BLaER1 treated with 17β-estradiol and CSF1 and Interleukin-3, amounts not matched to agents 10 nM and 100 nM (cell line): Measurements from ENCODE around the gene TM9SF1.
A peak's percentile ranks its signal among the peaks of the same experiment; 100 is the strongest.

ENCODE experiments used
- H3K27ac ChIP-seq, 11 experiments: shearing (Covaris generic); formaldehyde crosslinking; 2 replicates each; pipeline ENCODE4 v1.8.1; 2022
- H3K27me3 ChIP-seq, 11 experiments: shearing (Covaris generic); formaldehyde crosslinking; 2 replicates each; pipeline ENCODE4 v1.8.1; 2022
- H3K36me3 ChIP-seq, 11 experiments: shearing (Covaris generic); formaldehyde crosslinking; 2 replicates each; pipeline ENCODE4 v1.8.1; 2022
- H3K4me1 ChIP-seq, 10 experiments: shearing (Covaris generic); formaldehyde crosslinking; 2 replicates each; pipeline ENCODE4 v1.8.1; 2022
- H3K4me2 ChIP-seq, 11 experiments: shearing (Covaris generic); formaldehyde crosslinking; 2 replicates each; pipeline ENCODE4 v1.8.1; 2022
- H3K4me3 ChIP-seq, 10 experiments: shearing (Covaris generic); formaldehyde crosslinking; 2 replicates each; pipeline ENCODE4 v1.8.1; 2022
- H3K9ac ChIP-seq, 11 experiments: shearing (Covaris generic); formaldehyde crosslinking; 2 replicates each; pipeline ENCODE4 v1.8.1; 2022
- H3K9me3 ChIP-seq, 11 experiments: shearing (Covaris generic); formaldehyde crosslinking; replicated peaks in 1 of 11; 2 replicates each; pipeline ENCODE4 v1.8.1; 2022
- H4K20me1 ChIP-seq, 11 experiments: shearing (Covaris generic); formaldehyde crosslinking; 2 replicates each; pipeline ENCODE4 v1.8.1; 2022
- Cebpa-rat ChIP-seq, 11 experiments: shearing (Covaris generic); IDR thresholded peaks; 2 replicates each; pipeline ENCODE4 v1.8.1; 2022

Gene TM9SF1

GRCh38 chr14:24216345-24216699 lies 21.1 kb upstream of the TM9SF1 start:
- peak overlapping the region in 10 of 11 experiments; percentile 17 to 98 (median 87); a peak in 15 of 22 replicates for H3K9ac ChIP-seq

GRCh38 chr14:24215495-24216344 lies 20.5 kb upstream of the TM9SF1 start, which contains the start of gene MDP1:
Gene MDP1, minus strand, starts transcription at chr14:24216066. Its CDS starts 111 bp downstream, at chr14:24215955.
- Histone ChIP-seq H3K4me2 (peak within 1 kb of the TSS; percentile 67 to 96 (median 85)), H3K9me3 (no peaks in the 10 kb centered on the region), H3K27ac (peak within 1 kb of the TSS; percentile 67 to 92 (median 86)), H4K20me1 (peaks cover 0 to 13% (median 0%) of the 10 kb centered on the region in 11 experiments; a peak in 7 of 22 replicates), H3K9ac (peak within 1 kb of the TSS; percentile 83 to 98 (median 87)), H3K36me3 (peaks cover 16 to 52% (median 32%) of the 10 kb centered on the region in 11 experiments; a peak in 21 of 22 replicates), H3K27me3 (no peaks in the 10 kb centered on the region), H3K4me3 (peak within 1 kb of the TSS; percentile 73 to 88 (median 79)), H3K4me1 (peaks cover 37 to 47% (median 42%) of the 10 kb centered on the region in 10 experiments)
- TF ChIP-seq Cebpa-rat (IDR thresholded peaks at IDR 0.05) = peak; percentile 64 to 97 (median 85); a peak in 19 of 22 replicates

More at GRCh38 chr14:24216345-24216699, 21.1 kb upstream of the TM9SF1 start:
- peak overlapping the region; percentile 67 to 96 (median 85); a peak in 20 of 22 replicates for H3K4me2 ChIP-seq
- peaks cover 0 to 16% (median 6%) of the 10 kb centered on the region in 11 experiments; a peak in 7 of 22 replicates for H4K20me1 ChIP-seq
- H3K27me3 ChIP-seq = no peaks in the 10 kb centered on the region
- no peak for TF ChIP-seq Cebpa-rat (IDR thresholded peaks at IDR 0.05)
- peaks cover 10 to 51% (median 26%) of the 10 kb centered on the region in 11 experiments; a peak in 21 of 22 replicates for H3K36me3 ChIP-seq
- peak overlapping the region in 10 of 11 experiments; percentile 84 to 92 (median 86); a peak in 19 of 22 replicates for H3K27ac ChIP-seq
- peak overlapping the region; percentile 73 to 88 (median 79); a peak in 13 of 20 replicates for H3K4me3 ChIP-seq
- H3K4me1 ChIP-seq = peaks cover 36 to 44% (median 39%) of the 10 kb centered on the region in 10 experiments
- H3K9me3 ChIP-seq = no peaks in the 10 kb centered on the region

DNA sequence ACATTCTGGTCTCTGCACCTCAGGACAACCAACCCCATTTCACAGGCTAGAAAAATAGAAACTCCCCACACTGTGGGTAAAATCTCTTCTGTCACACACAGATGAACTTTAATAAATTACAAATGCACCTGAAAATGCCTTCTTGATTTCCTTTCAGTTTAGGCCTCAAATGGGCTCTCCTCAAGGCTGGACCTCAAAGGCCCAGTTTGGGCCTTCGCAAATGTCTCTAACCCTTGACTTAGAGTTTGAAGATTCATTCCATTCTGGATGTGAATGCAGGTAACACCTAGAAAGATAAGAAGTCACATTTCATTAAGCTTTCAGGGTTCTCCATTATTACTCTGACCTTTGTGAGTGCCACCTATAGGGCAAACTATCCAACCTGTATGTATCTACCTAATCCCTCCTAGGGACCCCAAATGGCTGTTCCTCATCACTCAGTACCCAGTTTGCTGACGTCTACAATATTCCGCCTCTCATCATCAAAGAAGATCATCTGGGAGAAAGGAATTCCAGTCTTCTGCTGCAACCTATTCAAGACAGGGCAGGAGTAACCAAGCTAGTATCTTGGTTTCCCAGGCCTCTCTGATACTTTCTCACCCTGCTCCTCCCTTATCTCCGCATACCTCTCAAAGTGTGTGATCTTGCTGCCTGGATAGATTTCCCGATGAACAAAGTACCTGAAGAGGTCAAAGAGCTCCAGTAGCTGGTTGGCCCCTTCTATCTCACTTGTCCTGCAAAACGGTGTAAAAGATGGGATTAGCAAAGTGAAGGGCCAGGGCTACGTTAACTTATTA lies 18.8 kb upstream of the TM9SF1 start:
- peaks cover 37 to 52% (median 43%) of the 10 kb centered on the region in 10 experiments for H3K4me1 ChIP-seq
- TF ChIP-seq Cebpa-rat (IDR thresholded peaks at IDR 0.05) = no peak
- peaks cover 0 to 8% (median 0%) of the 10 kb centered on the region in 11 experiments; a peak in 4 of 22 replicates for H4K20me1 ChIP-seq
- H3K36me3 ChIP-seq = peaks cover 33 to 56% (median 43%) of the 10 kb centered on the region in 11 experiments
- peak overlapping the region; percentile 58 to 86 (median 72) for H3K4me3 ChIP-seq
- H3K27me3 ChIP-seq = no peaks in the 10 kb centered on the region
- peak overlapping the region; percentile 93 to 100 (median 97); a peak in 21 of 22 replicates for H3K27ac ChIP-seq
- H3K9me3 ChIP-seq = no peaks in the 10 kb centered on the region
- H3K9ac ChIP-seq = peak overlapping the region; percentile 93 to 99 (median 95); a peak in 21 of 22 replicates
- peak overlapping the region; percentile 67 to 96 (median 85) for H3K4me2 ChIP-seq

- Histone ChIP-seq H3K9me3 (no peaks in the 10 kb centered on the region), H3K27me3 (no peaks in the 10 kb centered on the region), H3K36me3 (peaks cover 38 to 57% (median 48%) of the 10 kb centered on the region in 11 experiments), H3K4me2 (peak within 1 kb of the TSS; percentile 67 to 96 (median 85)), H3K9ac (peak within 1 kb of the TSS; percentile 93 to 99 (median 95)), H3K4me3 (peak within 1 kb of the TSS; percentile 58 to 86 (median 72)), H4K20me1 (peaks cover 0 to 8% (median 0%) of the 10 kb centered on the region in 11 experiments; a peak in 2 of 22 replicates), H3K4me1 (peaks cover 37 to 52% (median 43%) of the 10 kb centered on the region in 10 experiments), H3K27ac (peak within 1 kb of the TSS; percentile 93 to 100 (median 97))
- peak in 2 of 11 experiments; percentile 20 to 21; a peak in 3 of 22 replicates for TF ChIP-seq Cebpa-rat (IDR thresholded peaks at IDR 0.05)
Observed at GRCh38 chr14:24212924-24213865, 18.0 kb upstream of the TM9SF1 start, which contains the start of gene CHMP4A. Gene CHMP4A, minus strand, starts transcription at chr14:24213488. Its CDS starts 49 bp downstream, at chr14:24213439.

- Histone ChIP-seq H3K27me3 (no peaks in the 10 kb centered on the region), H3K4me1 (peaks cover 39 to 50% (median 47%) of the 10 kb centered on the region in 10 experiments), H3K36me3 (peaks cover 53 to 62% (median 56%) of the 10 kb centered on the region in 11 experiments), H4K20me1 (peaks cover 0 to 3% (median 0%) of the 10 kb centered on the region in 11 experiments; a peak in 2 of 22 replicates), H3K4me2 (peak overlapping the region in 6 of 11 experiments; percentile 80 to 94 (median 86); a peak in 7 of 22 replicates), H3K9me3 (no peaks in the 10 kb centered on the region), H3K27ac (no peak overlapping the region), H3K9ac (peak overlapping the region in 1 of 11 experiments; percentile 11; a peak in 1 of 22 replicates), H3K4me3 (no peak overlapping the region)
- TF ChIP-seq Cebpa-rat (IDR thresholded peaks at IDR 0.05) = no peak
Observed at GRCh38 chr14:24211311-24211710, 16.1 kb upstream of the TM9SF1 start.

DNA sequence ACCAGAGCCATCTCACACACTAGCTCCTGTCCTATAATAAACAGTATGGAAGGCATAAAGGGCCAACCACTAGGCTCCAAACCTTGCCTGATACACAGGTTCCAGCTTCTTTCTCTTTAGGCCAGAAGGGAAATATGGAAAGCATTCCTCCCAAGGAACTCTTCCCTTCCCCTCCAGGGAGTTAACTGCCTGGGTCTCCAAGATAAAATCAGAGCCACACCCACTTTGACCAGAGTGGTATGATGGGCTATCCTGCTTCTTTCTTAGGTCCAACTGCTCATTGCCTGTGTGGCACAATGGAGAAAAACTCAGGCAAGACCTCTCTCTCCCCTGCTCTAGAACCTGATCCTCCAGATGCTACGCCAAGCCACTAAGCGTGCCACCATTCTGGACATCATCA lies 12.4 kb upstream of the TM9SF1 start:
- peaks cover 7 to 17% (median 11%) of the 10 kb centered on the region in 11 experiments for H3K9me3 ChIP-seq
- H3K27me3 ChIP-seq = no peaks in the 10 kb centered on the region
- H3K4me1 ChIP-seq = peaks cover 16 to 26% (median 23%) of the 10 kb centered on the region in 10 experiments
- H3K27ac ChIP-seq = no peak overlapping the region; a peak in 1 of 22 replicates
- peaks cover 0 to 10% (median 0%) of the 10 kb centered on the region in 11 experiments; a peak in 2 of 22 replicates for H4K20me1 ChIP-seq
- no peak overlapping the region for H3K9ac ChIP-seq
- H3K4me2 ChIP-seq = peak overlapping the region in 5 of 11 experiments; percentile 10 to 34 (median 20); a peak in 4 of 22 replicates
- H3K4me3 ChIP-seq = no peak overlapping the region
- no peak for TF ChIP-seq Cebpa-rat (IDR thresholded peaks at IDR 0.05)
- H3K36me3 ChIP-seq = peaks cover 84 to 95% (median 89%) of the 10 kb centered on the region in 11 experiments

DNA sequence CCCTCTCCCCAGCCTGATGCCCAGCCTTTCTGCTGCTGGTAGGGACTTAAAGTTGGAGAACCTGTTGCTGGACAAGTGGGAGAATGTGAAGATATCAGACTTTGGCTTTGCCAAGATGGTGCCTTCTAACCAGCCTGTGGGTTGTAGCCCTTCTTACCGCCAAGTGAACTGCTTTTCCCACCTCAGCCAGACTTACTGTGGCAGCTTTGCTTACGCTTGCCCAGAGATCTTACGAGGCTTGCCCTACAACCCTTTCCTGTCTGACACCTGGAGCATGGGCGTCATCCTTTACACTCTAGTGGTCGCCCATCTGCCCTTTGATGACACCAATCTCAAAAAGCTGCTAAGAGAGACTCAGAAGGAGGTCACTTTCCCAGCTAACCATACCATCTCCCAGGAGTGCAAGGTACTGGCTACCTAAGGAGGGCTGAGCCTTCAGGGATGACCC lies 11.9 kb upstream of the TM9SF1 start:
- no peak for TF ChIP-seq Cebpa-rat (IDR thresholded peaks at IDR 0.05)
- Histone ChIP-seq H3K4me2 (peak overlapping the region in 5 of 11 experiments; percentile 10 to 34 (median 20); a peak in 3 of 22 replicates), H3K36me3 (peaks cover 89 to 100% (median 94%) of the 10 kb centered on the region in 11 experiments), H3K27me3 (no peaks in the 10 kb centered on the region), H3K9ac (no peak overlapping the region), H3K4me1 (peaks cover 11 to 22% (median 18%) of the 10 kb centered on the region in 10 experiments), H3K27ac (no peak overlapping the region; a peak in 1 of 22 replicates), H3K9me3 (peaks cover 12 to 22% (median 16%) of the 10 kb centered on the region in 11 experiments), H4K20me1 (peaks cover 0 to 10% (median 0%) of the 10 kb centered on the region in 11 experiments; a peak in 2 of 22 replicates), H3K4me3 (no peak overlapping the region)
